GM18907 (cell line): Measurements from ENCODE around the gene FNBP1.

Experiments used
- ATAC-seq: cut with Tn5 transposase; IDR thresholded peaks from one replicate; pipeline ENCODE4 v1.9.1; 2021; ENCODE audit warnings: mild to moderate bottlenecking, moderate library complexity; ENCODE audit not compliant: unreplicated experiment

FNBP1 gene

DNA sequence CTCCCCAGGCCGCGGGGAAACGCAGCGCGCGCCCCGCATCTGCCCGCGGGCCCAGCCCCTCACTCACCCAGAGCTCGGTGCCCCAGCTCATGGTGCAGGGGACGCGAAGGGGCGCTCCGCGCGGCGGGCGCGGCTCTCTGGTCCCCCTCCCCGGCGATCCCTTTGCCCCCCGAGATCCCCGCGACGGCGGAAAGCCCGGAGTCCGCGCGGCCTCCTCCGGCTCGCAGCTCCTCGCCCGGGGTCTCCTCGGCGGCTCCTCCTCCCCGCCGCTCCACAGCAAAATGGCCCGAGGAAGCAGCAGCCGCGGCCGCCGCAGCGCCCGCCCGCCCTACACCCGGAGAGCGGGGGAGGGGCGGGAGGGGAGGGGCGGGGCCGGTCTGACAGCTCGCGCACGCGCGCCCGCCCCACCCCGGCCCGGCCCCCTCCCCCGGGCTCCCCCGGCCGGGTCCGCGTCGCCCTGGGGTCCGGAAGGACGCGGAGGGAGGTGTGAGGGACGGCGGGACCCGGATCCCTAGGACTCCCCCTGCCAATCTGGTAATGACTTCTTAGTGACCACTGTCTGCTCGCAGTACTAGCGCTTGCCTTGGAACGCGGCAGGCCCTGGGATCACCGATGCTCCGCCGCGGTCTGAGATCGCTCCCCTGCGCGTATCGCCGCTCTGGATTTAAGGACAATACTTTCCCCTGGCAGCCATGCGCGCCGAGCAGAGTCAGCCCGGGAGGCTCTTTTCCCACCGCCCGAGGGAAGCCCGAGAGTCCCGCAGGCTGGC, at the start of gene FNBP1:
TSS of gene FNBP1 (minus strand) at position 305 of the 769 bp plus-strand sequence. CDS start at position 91, 214 bp downstream.
- ATAC-seq = peak; percentile 39

DNA sequence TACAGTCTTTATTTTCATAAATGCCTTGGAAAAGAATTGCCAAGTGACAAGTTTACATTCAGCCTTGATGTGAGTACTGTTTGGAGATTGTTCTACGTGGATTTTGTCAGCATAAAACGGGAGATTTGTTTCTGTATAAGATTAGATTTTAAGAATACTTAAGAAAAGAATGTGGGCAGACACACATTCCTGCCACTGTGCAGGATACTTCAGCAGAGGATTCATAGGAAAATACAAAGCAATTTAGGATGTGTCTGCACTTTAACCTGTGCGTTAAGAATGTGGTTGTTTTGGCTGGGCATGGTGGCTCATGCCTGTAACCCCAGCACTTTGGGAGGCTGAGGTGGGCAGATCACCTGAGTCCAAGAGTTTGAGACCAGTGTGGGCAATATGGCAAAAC, 47.9 kb upstream of the FNBP1 start:
- ATAC-seq = no peak

DNA sequence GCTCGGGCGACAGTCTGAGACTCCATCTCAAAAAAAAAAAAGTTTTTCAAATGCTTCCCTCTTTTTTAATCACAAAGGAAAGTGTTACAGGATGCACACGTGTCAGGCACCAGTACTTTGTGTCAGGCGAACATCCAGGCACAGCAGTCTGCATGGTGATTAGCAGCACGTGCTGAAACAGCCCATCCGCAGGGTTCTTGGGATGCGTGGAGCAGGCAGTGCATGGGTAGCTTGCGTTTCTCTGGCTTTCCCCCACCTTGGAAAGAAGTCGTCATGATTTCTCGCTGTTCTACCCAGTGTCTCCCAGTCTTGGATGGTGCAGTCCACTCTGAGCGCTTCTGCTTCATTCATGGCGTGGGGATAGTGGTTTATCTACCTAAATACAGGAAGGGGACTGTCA, 46.2 kb upstream of the FNBP1 start:
- no peak for ATAC-seq

DNA sequence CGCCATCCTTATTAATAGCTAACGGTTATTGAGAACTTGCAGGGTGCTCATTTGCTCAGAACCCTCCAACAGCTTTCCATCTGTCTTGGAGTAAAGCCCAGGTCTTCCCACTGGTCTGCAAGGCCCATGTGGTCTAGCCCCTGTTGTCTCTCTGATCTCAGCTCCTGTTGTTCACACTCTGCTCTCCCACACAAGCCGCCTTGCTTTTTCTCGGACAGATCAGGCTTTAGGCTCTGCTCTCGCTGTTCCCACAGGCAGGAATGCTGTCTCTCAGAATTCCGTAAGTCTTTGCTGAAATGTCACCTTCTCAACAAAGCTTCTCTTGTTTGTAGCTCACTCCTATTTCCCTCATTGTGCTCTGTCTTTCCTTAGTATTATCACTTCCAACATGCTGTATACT, 45.1 kb upstream of the FNBP1 start:
- no peak for ATAC-seq

DNA sequence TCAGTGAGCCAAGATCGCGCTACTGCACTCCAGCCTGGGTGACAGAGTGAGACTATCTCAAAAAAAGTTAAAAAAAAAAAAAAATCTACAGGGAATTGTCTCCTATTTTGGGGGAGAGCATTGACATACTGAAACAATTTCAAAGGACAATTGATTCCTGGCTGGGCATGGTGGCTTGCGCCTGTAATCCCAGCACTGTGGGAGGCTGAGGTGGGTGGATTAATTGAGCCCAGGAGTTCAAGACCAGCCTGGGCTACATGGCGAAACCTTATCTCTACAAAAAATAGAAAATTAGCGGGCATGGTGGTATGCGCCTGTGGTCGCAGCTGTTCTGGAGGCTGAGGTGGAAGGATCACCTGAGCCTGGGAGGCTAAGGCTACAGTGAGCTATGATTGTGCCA, 41.3 kb upstream of the FNBP1 start:
- ATAC-seq = no peak

DNA sequence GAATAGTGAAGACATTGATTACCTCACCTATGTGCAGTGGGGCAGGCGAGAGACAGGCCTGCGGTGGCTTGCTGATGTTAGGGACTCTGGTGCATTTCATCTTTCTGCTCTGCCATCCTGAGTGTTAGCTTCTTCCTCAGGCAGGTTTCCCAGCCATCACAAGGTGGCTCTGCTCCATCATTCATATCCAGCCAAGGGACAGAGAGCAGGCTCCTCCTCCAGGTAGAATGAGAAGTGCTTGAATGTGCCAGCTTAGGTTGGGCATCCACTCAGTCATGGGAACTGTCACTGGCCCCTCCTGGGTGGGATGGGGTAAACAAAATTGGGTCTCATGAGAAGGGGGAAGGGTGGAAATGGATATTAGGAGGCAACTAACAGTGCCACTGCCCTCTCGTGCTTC, 35.6 kb upstream of the FNBP1 start:
- no peak for ATAC-seq

DNA sequence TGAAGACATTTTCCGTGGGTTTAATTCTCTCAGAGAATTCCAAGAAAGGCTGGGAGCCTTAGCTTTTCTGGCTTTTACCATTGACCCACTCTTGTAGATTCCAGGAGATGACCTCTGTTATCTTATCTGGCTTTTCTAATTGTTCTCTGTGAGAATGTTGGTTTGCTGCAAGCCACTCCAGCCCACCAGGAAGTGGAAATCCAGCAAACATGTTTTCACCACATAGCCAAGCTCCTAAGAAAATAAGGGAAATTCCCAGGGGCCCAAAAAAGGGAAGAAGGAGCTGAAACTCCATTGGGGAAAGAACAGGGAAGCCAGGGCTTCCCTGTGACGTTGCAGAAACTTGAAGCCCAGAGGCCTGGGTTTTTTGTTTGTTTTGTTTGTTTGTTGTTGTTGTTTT, 30.4 kb upstream of the FNBP1 start:
- ATAC-seq = no peak

DNA sequence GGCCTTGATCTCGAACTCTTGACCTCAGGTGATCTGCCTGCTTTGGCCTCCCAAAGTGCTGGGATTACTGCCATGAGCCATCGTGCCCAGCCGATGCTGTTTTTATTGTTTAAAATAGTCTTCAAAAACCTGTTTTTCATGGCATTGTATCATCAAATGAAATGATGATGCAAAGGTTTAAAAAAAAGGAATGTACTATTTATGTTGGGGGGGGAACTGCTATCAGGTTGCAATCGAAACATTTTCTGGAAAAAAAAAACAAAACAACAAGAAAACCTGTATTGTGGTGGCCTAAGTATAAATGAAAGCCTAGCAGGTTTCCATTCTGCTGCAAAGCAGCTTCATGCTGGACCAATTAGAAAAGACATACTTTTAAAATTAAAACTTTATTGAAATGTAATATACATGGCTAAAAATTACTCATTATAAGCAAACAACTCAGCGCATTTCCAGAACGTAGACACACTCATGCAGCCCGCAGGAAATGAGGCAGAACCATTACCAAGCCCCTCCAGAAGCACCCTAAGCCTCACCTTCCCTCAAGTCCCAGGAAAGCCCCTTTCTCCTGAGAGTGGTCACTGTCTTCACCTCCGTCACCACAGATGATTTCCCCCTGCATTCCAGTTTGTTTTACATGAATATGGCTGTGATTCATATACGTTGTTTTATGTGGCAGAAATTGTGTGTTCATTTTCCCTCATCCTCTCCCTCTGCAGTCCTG, 29.7 kb upstream of the FNBP1 start:
- ATAC-seq = no peak

DNA sequence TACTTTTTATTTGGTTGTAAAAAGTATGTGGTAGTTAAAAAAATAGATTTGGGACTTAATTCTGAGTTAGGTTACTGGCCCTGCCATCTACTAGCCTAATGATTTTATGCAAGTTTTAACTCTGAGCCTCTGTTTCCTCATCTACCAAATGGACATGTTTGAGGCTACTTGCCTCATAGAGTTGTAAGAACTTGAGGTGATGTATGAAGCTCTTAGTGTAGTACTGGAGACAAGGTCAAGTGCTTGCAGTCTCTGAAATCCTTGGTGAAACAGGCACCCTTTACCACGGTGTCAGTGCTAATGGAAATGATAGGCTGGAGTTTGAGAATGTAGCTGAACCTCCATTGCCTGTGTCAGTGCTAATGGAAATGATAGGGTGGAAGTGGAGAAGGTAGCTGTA, 26.1 kb upstream of the FNBP1 start:
- no peak for ATAC-seq

DNA sequence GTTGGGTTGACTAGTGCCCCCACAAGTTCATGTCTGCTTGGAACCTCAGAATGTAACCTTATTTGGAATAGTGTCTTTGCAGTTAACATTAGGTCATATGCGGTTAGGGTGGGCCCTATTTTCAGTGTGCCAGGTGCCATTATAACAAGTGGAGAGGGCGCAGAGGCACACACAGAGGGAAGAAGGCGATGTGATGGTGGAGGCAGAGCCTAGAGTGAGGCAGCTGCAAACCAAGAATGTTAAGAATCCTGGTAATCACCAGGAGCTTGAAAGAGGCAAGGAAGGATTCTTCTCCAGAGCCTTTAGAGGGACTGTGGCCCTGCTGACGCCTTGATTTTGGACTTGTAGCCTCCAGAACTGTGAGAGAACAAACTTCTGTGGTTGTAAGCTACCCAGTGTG, 21.6 kb upstream of the FNBP1 start:
- ATAC-seq = no peak

DNA sequence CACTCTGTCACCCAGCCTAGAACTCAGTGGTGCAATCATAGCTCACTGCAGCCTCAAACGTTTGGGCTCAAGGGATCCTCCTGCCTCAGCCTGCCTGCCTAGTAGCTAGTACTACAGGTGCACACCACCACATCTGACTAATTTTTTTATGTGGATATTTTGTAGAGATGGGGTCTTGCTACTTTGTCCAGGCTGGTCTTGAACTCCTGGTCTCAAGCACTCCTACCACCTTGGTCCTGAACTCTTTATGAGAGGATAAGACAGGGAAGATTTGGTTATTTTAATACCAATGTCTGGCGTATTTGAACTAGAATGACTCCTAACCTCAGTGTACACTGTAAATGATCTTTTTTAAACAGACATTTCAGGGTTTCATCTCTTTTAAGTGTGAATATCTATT, 19.8 kb upstream of the FNBP1 start:
- ATAC-seq = no peak

DNA sequence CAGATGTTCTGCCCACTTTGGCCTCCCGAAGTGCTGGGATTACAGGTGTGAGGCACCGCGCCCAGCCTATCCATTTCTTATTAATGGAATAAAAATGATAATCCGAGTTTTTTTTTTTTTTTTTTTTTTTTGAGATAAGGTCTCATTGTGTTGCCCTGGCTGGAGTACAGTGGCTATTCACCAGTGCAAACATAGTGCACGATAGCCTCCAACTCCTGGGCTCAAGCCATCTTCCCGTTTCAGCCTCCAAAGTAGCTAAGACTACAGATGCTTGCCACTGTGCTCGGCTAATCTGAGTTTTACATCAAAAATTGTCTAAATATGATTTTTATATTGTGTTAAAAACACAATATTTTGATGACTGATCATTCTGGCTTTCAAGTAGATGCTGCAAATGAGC, 17.3 kb upstream of the FNBP1 start:
- no peak for ATAC-seq

DNA sequence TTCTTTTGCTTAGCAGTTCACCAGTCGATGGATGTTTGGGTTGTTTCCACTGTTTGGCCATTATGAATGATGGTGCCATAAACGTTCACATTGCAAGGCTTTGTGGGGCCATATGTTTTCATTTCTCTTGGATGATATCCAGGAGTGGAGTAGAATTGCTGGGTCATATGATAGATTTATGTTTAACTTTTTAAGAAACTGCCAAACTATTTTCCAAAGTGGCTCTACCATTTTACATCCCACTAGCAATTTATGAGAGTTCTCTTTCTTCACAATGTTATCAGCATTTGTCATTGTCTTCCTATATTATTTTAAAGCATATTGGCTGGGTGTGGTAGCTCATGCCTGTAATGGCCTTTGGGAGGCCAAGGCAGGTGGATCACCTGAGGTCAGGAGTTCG, 15.9 kb upstream of the FNBP1 start:
- ATAC-seq = no peak

DNA sequence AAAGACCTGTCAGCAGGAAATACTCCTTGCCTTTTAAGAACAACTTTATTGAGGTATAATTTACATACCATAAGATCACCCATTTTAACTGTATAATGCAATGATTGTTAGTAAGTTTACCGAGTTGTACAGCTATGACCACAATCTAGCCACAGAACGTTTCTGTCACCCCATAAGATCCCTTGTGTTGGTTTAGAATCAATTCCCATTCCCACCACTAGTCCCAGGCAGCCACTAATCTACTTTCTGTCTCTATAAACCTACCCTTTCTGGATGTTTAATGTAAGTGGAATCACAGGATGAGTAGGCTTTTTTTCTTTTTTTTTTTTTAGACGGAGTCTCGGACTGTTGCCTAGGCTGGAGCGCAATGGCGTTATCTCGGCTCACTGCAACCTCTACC, 15.2 kb upstream of the FNBP1 start:
- no peak for ATAC-seq

DNA sequence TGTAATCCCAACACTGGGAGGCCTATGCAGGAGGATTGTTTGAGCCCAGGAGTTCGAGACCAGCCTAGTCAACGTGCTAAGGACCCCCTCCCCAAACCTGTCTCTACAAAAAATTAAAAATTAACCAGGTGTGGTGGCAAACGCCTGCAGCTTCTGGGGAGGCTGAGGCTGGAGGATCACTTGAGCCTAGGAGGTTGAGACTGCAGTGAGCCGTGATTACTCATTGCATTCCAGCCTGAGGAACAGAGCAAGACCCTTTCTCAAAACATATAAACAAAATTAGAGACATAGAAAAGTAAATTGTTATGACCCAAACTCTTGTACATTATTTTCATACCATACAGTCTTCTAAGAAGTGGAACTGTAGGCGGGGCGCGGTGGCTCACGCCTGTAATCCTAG, 11.8 kb upstream of the FNBP1 start:
- ATAC-seq = no peak

DNA sequence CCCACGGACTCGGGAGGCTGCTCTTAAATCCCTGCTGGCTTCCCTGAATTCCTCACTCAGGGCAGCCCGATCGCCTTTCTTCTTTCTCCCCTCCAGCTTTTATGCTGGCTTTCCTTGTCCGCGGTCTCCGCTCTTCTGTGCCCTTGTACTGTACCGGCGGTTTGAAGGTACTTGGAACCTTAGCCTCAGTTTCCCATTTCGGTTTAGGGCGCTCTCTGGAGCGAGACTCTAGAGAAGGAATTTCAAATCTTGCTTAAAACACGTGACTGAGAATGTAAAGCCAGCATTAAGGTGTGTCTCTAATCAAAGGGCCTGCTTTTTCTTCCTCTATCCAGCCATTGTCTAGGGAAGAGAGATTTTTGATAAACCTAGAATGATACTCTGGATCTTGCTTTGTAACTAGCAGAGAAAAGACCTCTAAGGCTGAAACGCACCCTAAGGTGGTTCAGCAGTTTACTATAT, 11.4 kb upstream of the FNBP1 start:
- ATAC-seq = no peak

DNA sequence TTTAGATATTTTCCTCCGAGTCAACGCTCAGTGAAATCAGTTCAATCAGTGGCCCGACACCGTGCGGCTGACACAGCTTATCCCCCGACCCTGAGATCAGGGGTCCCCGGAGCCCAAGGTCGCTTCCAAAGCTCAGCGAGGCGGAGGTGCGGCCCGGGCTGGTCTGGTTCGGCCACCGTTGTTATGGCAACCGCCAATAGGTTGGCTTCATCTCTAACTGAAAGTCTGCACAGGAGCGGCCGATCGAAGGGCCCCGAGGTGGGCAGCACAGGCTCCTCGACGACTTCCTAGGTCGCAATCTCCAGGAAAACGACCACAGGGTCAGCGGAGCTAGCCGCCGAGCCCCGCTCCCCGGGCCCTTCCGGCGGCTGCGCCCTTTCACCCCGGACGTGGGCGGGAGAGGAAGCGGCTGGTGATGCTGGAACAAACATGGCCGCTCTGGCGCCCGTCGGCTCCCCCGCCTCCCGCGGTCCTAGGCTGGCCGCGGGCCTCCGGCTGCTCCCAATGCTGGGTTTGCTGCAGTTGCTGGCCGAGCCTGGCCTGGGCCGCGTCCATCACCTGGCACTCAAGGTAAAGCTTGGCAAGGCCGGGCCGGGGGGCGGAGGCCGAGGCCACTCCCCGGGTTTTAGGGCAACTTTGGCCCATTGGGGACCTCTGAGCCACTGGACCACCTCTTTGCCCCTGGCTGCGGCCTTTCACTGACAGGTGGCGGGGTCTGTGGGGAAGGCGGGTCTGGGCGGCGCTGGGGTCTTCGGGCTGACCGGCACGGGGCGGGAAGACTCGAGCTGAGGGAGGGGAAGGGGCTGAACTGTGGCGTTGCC, 10.7 kb upstream of the FNBP1 start, which contains the start of gene GPR107:
TSS of gene GPR107 (plus strand) at position 403 of the 821 bp plus-strand sequence. CDS start at position 430, 27 bp downstream.
- peak; percentile 68 for ATAC-seq

DNA sequence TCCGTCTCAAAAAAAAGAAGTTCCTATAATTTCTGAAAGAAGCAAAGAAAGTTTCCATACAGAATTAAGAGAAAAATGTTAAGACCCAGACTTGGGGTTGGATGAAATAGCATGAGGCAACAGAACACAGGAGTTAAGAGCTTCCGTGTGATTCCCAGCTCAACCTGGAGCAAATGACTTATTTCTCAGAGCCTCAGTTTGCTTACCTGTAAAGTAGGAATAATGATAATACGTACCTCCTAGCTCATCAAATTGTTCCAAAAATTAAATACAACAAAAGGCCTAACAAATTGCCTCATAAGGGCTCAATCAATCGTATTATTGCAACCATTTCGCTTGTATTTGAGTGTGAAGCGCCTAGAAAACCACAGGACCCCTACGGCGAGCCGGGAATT, 10.1 kb upstream of the FNBP1 start:
- ATAC-seq = no peak

DNA sequence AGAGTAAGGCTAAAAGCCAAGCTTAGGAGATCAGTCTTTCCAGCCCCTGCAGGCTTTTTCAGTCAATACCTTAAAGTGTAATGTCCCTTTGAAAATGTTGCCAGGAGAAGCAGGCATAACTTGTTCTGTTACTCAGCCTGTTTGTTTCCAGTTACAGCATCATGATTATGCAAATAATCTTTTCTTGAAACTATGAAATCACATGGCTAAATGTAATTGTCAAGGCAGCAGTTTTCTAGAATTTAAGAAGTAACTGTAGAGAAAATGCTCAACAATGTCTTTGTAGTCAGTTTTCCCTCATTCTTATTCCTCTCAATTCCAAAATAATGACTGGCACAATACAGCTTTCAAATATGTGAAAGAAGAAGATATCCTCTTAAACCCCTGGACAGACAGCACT, 8.9 kb upstream of the FNBP1 start:
- no peak for ATAC-seq

DNA sequence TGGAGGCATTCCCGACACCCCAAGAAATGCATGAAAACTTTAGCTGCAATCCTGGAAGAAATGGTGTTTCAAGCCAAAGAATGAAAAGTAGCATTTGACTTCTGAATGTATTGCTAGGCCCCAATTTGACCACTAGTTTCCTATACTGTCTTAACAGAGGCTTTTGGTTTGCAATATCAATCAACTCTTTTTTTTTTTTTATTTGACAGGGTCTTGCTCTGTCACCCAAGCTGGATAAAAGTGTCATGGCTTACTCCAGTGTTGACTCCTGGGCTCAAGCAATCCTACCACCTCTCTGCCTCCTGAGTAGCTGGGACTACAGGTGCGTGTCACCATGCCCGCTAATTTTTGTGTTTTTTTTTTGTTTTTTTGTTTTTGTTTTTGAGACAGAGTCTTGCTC, 7.5 kb upstream of the FNBP1 start:
- no peak for ATAC-seq

DNA sequence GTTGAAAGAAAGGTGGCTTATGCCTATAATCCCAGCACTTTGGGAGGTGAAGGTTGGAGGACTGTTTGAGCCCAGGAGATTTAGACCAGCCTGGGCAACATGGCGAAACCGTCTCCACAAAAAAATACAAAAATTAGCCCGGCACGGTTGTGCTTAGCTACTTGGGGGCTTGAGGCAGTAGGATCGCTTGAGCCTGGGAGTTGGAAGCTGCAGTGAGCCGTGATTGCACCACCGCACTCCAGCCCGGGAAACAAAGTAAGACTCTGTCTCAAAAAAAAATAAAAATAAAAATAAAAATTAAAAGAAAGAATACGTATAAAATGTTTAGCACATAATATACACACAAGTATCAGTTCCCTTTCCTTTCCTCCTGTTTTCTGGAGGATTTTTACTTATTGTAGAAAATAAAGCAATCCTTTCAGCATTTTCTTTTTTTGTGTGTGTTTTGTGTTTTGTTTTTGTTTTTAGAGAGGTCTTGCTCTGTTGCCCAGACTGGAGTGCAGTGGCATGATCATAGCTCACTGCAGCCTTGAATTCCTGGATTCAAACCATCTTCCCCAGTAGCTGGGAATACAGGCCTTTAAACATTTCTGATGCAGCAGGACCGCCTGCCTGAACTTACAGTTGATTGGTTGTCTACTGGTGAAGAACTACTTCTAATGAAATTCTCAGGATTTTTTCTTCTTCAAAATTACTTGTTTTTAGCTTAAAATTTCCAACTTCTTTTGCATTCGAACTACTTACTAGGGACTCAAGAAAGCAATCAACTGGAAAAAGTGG, 6.6 kb upstream of the FNBP1 start:
- no peak for ATAC-seq
